GM18858 (cell line): ENCODE data around the gene RGS3.
"Not testable (repeated sequence)": the region's sequence is repeated elsewhere in the genome, so short reads cannot be mapped to it uniquely, and the experiment has no call there.

ENCODE experiments used
- ATAC-seq: cut with Tn5 transposase; IDR thresholded peaks from one replicate; pipeline ENCODE4 v1.9.1; 2021; ENCODE audit not compliant: unreplicated experiment

Gene RGS3

GRCh38 chr9:113543296-113543981 lies 79.9 kb downstream of the RGS3 start:
- no peak for ATAC-seq

GRCh38 chr9:113543982-113544303 lies 80.4 kb downstream of the RGS3 start:
- no peak for ATAC-seq

- no peak for ATAC-seq
These were observed 81.5 kb downstream of the RGS3 start for GRCh38 chr9:113545068-113545467.

GRCh38 chr9:113546566-113546965 lies 83.0 kb downstream of the RGS3 start:
- ATAC-seq: no peak

GRCh38 chr9:113547501-113547900 lies 84.0 kb downstream of the RGS3 start:
- no peak for ATAC-seq

- no peak for ATAC-seq
These were observed 84.9 kb downstream of the RGS3 start for GRCh38 chr9:113548221-113549041.

- ATAC-seq: not testable (repeated sequence)
These were observed 86.4 kb downstream of the RGS3 start for GRCh38 chr9:113549892-113550291.

- no peak for ATAC-seq
These were observed 93.5 kb downstream of the RGS3 start for GRCh38 chr9:113556877-113557593.

- ATAC-seq: no peak
These were observed 95.3 kb downstream of the RGS3 start for GRCh38 chr9:113558632-113559502.

- no peak for ATAC-seq
These were observed 96.6 kb downstream of the RGS3 start for GRCh38 chr9:113559834-113560800.

- ATAC-seq: no peak
These were observed 99.3 kb downstream of the RGS3 start for GRCh38 chr9:113562653-113563381.

- ATAC-seq: no peak
These were observed 100.4 kb downstream of the RGS3 start for GRCh38 chr9:113563826-113564497.

- ATAC-seq: no peak
These were observed 101.1 kb downstream of the RGS3 start for GRCh38 chr9:113564498-113565237.

GRCh38 chr9:113566016-113566711 lies 102.6 kb downstream of the RGS3 start:
- no peak for ATAC-seq

- no peak for ATAC-seq
These were observed 103.2 kb downstream of the RGS3 start for GRCh38 chr9:113566712-113567071.

- ATAC-seq: no peak
These were observed 104.0 kb downstream of the RGS3 start for GRCh38 chr9:113567361-113568080.

GRCh38 chr9:113568081-113568435 lies 104.5 kb downstream of the RGS3 start:
- no peak for ATAC-seq
